Liver (tissue), 9 donors: ENCODE measurements around the gene ACIN1. TPM values are rescaled to one million over a fixed set of nuclear protein-coding genes. Genes with fewer than 3 reads are reported as not detected.

Source experiments
- DNase-seq: peaks from one replicate; pipeline ENCODE4 v3.0.0-alpha.2; 2017; ENCODE audit warnings: low spot score
- H3K27ac ChIP-seq, 2 donors: one replicate each; pipeline ENCODE4 v1.7.0; 2013; ENCODE audit warnings: inconsistent platforms in 2 of 2, low read length in 2 of 2, control low read depth in 1 of 2, low read depth in 1 of 2, mild to moderate bottlenecking in 1 of 2
- H3K27me3 ChIP-seq, 4 donors: one replicate each; pipeline versions ENCODE4 v1.6.1 to v1.7.0; 2013; ENCODE audit warnings: low read length in 3 of 4, inconsistent platforms in 1 of 4, mild to moderate bottlenecking in 1 of 4, moderate library complexity in 1 of 4; ENCODE audit not compliant: control insufficient read depth in 4 of 4, insufficient read depth in 4 of 4
- H3K36me3 ChIP-seq, 4 donors: one replicate each; pipeline versions ENCODE4 v1.6.1 to v1.7.0; 2013; ENCODE audit warnings: low read length in 3 of 4, mild to moderate bottlenecking in 3 of 4, low read depth in 1 of 4, moderate library complexity in 1 of 4; ENCODE audit not compliant: control insufficient read depth in 4 of 4, insufficient read depth in 3 of 4
- H3K4me1 ChIP-seq, 4 donors: one replicate each; pipeline versions ENCODE4 v1.6.1 to v1.7.0; 2013; ENCODE audit warnings: low read length in 3 of 4, mild to moderate bottlenecking in 3 of 4, moderate library complexity in 1 of 4; ENCODE audit not compliant: control insufficient read depth in 4 of 4, insufficient read depth in 4 of 4
- H3K4me3 ChIP-seq, 3 donors: one replicate each; pipeline versions ENCODE4 v1.6.1 to v1.7.0; 2013; ENCODE audit warnings: low read length in 3 of 3, control low read depth in 1 of 3, low read depth in 1 of 3, mild to moderate bottlenecking in 1 of 3
- H3K9ac ChIP-seq, 2 donors: one replicate each; pipeline ENCODE4 v1.7.0; 2013; ENCODE audit warnings: low read length in 2 of 2, mild to moderate bottlenecking in 2 of 2, moderate library complexity in 2 of 2, control low read depth in 1 of 2, low read depth in 1 of 2
- H3K9me3 ChIP-seq, 4 donors: one replicate each; pipeline versions ENCODE4 v1.6.1 to v1.7.0; 2013; ENCODE audit warnings: low read length in 3 of 4; ENCODE audit not compliant: control insufficient read depth in 4 of 4
- EGR1 ChIP-seq, 2 donors: IDR thresholded peaks; 2 replicates each; pipeline ENCODE4 v1.6.1; 2016 to 2018; ENCODE audit warnings: antibody characterized with exemption in 2 of 2, low read depth in 2 of 2
- FOXA1 ChIP-seq: IDR thresholded peaks from 2 replicates; pipeline ENCODE4 v1.6.1; 2016; ENCODE audit warnings: antibody characterized with exemption
- GABPA ChIP-seq, 2 donors: IDR thresholded peaks in 1 of 2; conservative IDR thresholded peaks in 1 of 2; 2 replicates each; pipeline ENCODE4 v1.6.1; 2016; ENCODE audit warnings: antibody characterized with exemption in 2 of 2, mild to moderate bottlenecking in 1 of 2, moderate library complexity in 1 of 2
- HNF4A ChIP-seq, 2 donors: conservative IDR thresholded peaks; 2 replicates each; pipeline ENCODE4 v1.6.1; 2016; ENCODE audit warnings: antibody characterized with exemption in 2 of 2, mild to moderate bottlenecking in 2 of 2
- HNF4G ChIP-seq: IDR thresholded peaks from 2 replicates; pipeline ENCODE4 v1.6.1; 2016; ENCODE audit warnings: antibody characterized with exemption
- JUND ChIP-seq, 2 donors: IDR thresholded peaks; 2 replicates each; pipeline ENCODE4 v1.6.1; 2016; ENCODE audit warnings: antibody characterized with exemption in 2 of 2
- MAX ChIP-seq: IDR thresholded peaks from 2 replicates; pipeline ENCODE4 v1.6.1; 2016; ENCODE audit warnings: antibody characterized with exemption
- RAD21 ChIP-seq, 2 donors: IDR thresholded peaks; 2 replicates each; pipeline ENCODE4 v1.6.1; 2016; ENCODE audit warnings: antibody characterized with exemption in 2 of 2, mild to moderate bottlenecking in 2 of 2
- REST ChIP-seq: IDR thresholded peaks from 2 replicates; pipeline ENCODE4 v1.6.1; 2016; ENCODE audit warnings: antibody characterized with exemption, mild to moderate bottlenecking
- SP1 ChIP-seq: IDR thresholded peaks from 2 replicates; pipeline ENCODE4 v1.6.1; 2018; ENCODE audit warnings: antibody characterized with exemption, mild to moderate bottlenecking
- TAF1 ChIP-seq: conservative IDR thresholded peaks from 2 replicates; pipeline ENCODE4 v1.6.1; 2016; ENCODE audit warnings: antibody characterized with exemption, mild to moderate bottlenecking
- YY1 ChIP-seq: IDR thresholded peaks from 2 replicates; pipeline ENCODE4 v1.6.1; 2016; ENCODE audit warnings: antibody characterized with exemption, mild to moderate bottlenecking
- whole genome bisulfite sequencing: extraction: QIAGEN DNeasy Blood & Tissue Kit; methylation state at CpG from one replicate; pipeline ENCODE4 v1.1.7; 2013; 5-methylcytosine and 5-hydroxymethylcytosine counted together
- polyA plus RNA-seq, 2 donors: library from polyadenylated mRNA; stranded (reverse) in 1 of 2; unstranded in 1 of 2; fragments of 200-250 nt in 1 of 2; fragments of >200 nt in 1 of 2; fragmentation: Nextera tagmentation in 1 of 2; extraction: Ambion mirVana in 1 of 2; gene quantifications; one replicate each; pipeline versions ENCODE4 v1.2.1 to v1.2.3, GENCODE V29; 2013 to 2015
- total RNA-seq, 2 donors: library from RNA; depleted of rRNA; stranded (reverse); fragments of >200 nt; gene quantifications; one replicate each; pipeline ENCODE4 v1.2.3, GENCODE V29; 2014
- TF ChIP-seq, protein P1 (sequence below): fragments of 150-350 bp; IDR thresholded peaks from 2 replicates; pipeline ENCODE4 v1.5.1; 2017; ENCODE audit warnings: improper control_type of control experiment, low read depth, low read length; ENCODE audit not compliant: missing input control
- TF ChIP-seq, protein P2 (sequence below): IDR thresholded peaks from 2 replicates; pipeline ENCODE4 v1.6.1; 2016; ENCODE audit warnings: antibody characterized with exemption
- donor health status: healthy.
- donor health status: healthy.
- donor health status: healthy.
- donor health status: healthy.
- donor health status: healthy.

ACIN1 gene
- total and polyA plus RNA-seq, 4 donors, result 8.1 to 50.6 (median 37.1) TPM

- TF ChIP-seq REST (no peak), HNF4G (no peak), TAF1 (no peak), RAD21 (IDR thresholded peaks at IDR 0.05) (no peak), EGR1 (IDR thresholded peaks at IDR 0.05; ENCODE audit: low read depth in 2 of 2) (no peak), YY1 (no peak), SP1 (no peak), HNF4A (conservative IDR thresholded peaks at IDR 0.05) (no peak), JUND (IDR thresholded peaks at IDR 0.05) (no peak), GABPA (IDR thresholded peaks at IDR 0.05 in 1 of 2, conservative IDR thresholded peaks at IDR 0.05 in 1 of 2) (no peak)
Measured at GRCh38 chr14:23091294-23092225, 3.4 kb downstream of the ACIN1 start (continued).

DNA sequence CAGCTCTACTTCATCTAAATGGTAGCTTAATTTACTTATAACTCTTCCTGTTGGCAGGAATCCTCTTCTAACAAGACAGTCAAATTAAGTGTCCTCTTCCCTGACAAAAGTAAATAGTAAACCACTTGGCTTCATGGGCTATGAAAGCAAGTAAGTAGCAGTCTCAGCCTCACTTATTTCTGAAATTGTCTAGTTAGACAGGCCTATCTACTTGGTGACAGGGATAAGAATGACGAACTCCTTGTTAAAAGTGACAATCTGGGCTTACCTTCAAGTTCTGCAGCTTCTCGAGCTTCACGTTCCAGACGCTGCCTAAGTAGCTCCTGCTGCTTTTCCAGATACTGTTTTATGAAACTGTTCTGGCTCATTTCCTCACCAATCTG is 4.7 kb downstream of the ACIN1 start:
- no peak overlapping the region for H3K9ac ChIP-seq
- H3K4me1 ChIP-seq, result peaks cover 0 to 14% (median 8%) of the 10 kb centered on the region in 4 donors

DNA sequence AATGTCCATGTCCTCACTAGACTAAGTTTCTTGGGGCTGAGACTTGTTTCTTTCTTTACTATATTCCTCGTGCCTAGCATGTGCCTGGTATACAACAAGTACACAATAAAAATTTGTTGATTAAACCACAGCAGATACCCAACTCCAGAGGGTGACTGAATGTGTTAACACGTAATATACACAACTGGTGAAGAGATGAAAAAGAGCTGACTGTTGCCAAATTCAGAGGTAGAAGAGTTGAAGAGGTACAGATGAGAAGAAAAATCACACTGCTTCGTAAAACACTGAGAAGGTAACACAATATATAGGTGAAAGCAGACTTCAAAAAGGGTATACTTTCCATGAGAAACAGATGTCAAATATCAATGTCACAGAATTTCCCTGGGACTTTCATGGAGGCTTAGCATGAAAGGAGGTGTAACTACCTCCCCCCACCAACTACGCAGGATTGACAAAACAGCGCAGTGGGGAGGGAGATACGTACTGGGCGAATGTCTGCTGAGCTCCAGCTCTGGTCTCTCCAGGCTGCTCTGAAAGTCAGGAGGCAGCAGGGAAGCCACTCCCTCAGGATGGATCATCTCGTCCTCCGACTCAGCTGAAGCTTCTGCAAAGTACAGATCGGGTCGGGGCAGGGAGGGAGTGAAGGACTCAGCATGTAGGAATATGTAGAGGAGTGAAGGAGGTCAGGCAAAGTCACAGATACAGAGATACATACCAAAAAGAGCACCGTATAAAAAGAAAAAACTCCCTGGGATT is 5.3 kb downstream of the ACIN1 start:
- Histone ChIP-seq H3K27ac (no peak overlapping the region), H3K4me3 (no peak overlapping the region), H3K27me3 (no peaks in the 10 kb centered on the region), H3K36me3 (peaks cover 17 to 56% (median 44%) of the 10 kb centered on the region in 4 donors), H3K4me1 (peaks cover 0 to 14% (median 8%) of the 10 kb centered on the region in 4 donors), H3K9ac (no peak overlapping the region), H3K9me3 (no peaks in the 10 kb centered on the region)
- TF ChIP-seq YY1, result no peak
- TF ChIP-seq, protein P1, sequence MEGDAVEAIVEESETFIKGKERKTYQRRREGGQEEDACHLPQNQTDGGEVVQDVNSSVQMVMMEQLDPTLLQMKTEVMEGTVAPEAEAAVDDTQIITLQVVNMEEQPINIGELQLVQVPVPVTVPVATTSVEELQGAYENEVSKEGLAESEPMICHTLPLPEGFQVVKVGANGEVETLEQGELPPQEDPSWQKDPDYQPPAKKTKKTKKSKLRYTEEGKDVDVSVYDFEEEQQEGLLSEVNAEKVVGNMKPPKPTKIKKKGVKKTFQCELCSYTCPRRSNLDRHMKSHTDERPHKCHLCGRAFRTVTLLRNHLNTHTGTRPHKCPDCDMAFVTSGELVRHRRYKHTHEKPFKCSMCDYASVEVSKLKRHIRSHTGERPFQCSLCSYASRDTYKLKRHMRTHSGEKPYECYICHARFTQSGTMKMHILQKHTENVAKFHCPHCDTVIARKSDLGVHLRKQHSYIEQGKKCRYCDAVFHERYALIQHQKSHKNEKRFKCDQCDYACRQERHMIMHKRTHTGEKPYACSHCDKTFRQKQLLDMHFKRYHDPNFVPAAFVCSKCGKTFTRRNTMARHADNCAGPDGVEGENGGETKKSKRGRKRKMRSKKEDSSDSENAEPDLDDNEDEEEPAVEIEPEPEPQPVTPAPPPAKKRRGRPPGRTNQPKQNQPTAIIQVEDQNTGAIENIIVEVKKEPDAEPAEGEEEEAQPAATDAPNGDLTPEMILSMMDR, result no peak
- no peak for TF ChIP-seq GABPA (IDR thresholded peaks at IDR 0.05 in 1 of 2, conservative IDR thresholded peaks at IDR 0.05 in 1 of 2)
- no peak for TF ChIP-seq JUND (IDR thresholded peaks at IDR 0.05)
- TF ChIP-seq HNF4G, result no peak
- TF ChIP-seq EGR1 (IDR thresholded peaks at IDR 0.05; ENCODE audit: low read depth in 2 of 2), result no peak
- no peak for DNase-seq
- 91% methylated on average over 12 of the region's 12 CpGs for WGBS

More for the DNA sequence above, 4.7 kb downstream of the ACIN1 start:
- no peaks in the 10 kb centered on the region for H3K9me3 ChIP-seq
- DNase-seq, result no peak
- no peak overlapping the region for H3K27ac ChIP-seq
- no peaks in the 10 kb centered on the region for H3K27me3 ChIP-seq
- no peak for TF ChIP-seq JUND (IDR thresholded peaks at IDR 0.05)
- TF ChIP-seq FOXA1, result no peak
- TF ChIP-seq MAX, result no peak
- TF ChIP-seq, protein P2, sequence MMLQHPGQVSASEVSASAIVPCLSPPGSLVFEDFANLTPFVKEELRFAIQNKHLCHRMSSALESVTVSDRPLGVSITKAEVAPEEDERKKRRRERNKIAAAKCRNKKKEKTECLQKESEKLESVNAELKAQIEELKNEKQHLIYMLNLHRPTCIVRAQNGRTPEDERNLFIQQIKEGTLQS, result no peak
- H3K4me3 ChIP-seq, result no peak overlapping the region
- H3K36me3 ChIP-seq, result peaks cover 14 to 54% (median 41%) of the 10 kb centered on the region in 4 donors
- WGBS, result 85% methylated on average over 4 of the region's 4 CpGs
